Activated T-helper 9 cell treated with anti-CD3 and anti-CD28 coated beads, Interleukin-2, amount 50 U/mL, for 16 hours (primary cell): Measurements from ENCODE around the gene HDAC7.
A peak's percentile ranks its signal among the peaks of the same experiment; 100 is the strongest.

Experiments
- DNase-seq: peaks from one replicate; pipeline ENCODE4 v3.0.0-alpha.2; 2020; ENCODE audit warnings: low read depth

Gene HDAC7

GRCh38 chr12:47819896-47820630 is at the start of gene HDAC7:
Gene HDAC7 (minus strand): TSS chr12:47819903. CDS start chr12:47819785, 118 bp downstream.
- peak; percentile 61 for DNase-seq

- DNase-seq, result no peak
Observed at GRCh38 chr12:47868552-47869031, 48.9 kb upstream of the HDAC7 start.

GRCh38 chr12:47868041-47868440 is 48.3 kb upstream of the HDAC7 start:
- DNase-seq, result no peak

- DNase-seq, result no peak
Observed at GRCh38 chr12:47867495-47867941, 47.8 kb upstream of the HDAC7 start.

- DNase-seq, result no peak
Observed at GRCh38 chr12:47864646-47865235, 45.0 kb upstream of the HDAC7 start.

GRCh38 chr12:47863985-47864384 is 44.3 kb upstream of the HDAC7 start:
- DNase-seq, result no peak

- no peak for DNase-seq
Observed at GRCh38 chr12:47863467-47863866, 43.8 kb upstream of the HDAC7 start.

- DNase-seq, result no peak
Observed at GRCh38 chr12:47862881-47863280, 43.2 kb upstream of the HDAC7 start.

GRCh38 chr12:47862167-47862750 is 42.6 kb upstream of the HDAC7 start:
- no peak for DNase-seq

- DNase-seq, result no peak
Observed at GRCh38 chr12:47860873-47861272, 41.2 kb upstream of the HDAC7 start.

- DNase-seq, result no peak
Observed at GRCh38 chr12:47860279-47860841, 40.7 kb upstream of the HDAC7 start.

GRCh38 chr12:47858511-47859266 is 39.0 kb upstream of the HDAC7 start:
- no peak for DNase-seq

GRCh38 chr12:47856721-47857575 is 37.2 kb upstream of the HDAC7 start:
- no peak for DNase-seq

GRCh38 chr12:47856094-47856493 is 36.4 kb upstream of the HDAC7 start:
- no peak for DNase-seq

GRCh38 chr12:47855502-47855901 is 35.8 kb upstream of the HDAC7 start:
- no peak for DNase-seq

GRCh38 chr12:47854531-47854930 is 34.8 kb upstream of the HDAC7 start:
- no peak for DNase-seq

- DNase-seq, result no peak
Observed at GRCh38 chr12:47852096-47852571, 32.4 kb upstream of the HDAC7 start.

GRCh38 chr12:47851303-47851952 is 31.7 kb upstream of the HDAC7 start:
- DNase-seq, result no peak

- DNase-seq, result no peak
Observed at GRCh38 chr12:47850153-47851084, 30.7 kb upstream of the HDAC7 start.
